Measurements from ENCODE around the gene ZNF408.

ZNF408 gene

GRCh38 chr11:46727952-46728658 is 27.3 kb downstream of the ZNF408 start:
- DNase-seq (ENCODE audit: low spot score), result no peak

DNA sequence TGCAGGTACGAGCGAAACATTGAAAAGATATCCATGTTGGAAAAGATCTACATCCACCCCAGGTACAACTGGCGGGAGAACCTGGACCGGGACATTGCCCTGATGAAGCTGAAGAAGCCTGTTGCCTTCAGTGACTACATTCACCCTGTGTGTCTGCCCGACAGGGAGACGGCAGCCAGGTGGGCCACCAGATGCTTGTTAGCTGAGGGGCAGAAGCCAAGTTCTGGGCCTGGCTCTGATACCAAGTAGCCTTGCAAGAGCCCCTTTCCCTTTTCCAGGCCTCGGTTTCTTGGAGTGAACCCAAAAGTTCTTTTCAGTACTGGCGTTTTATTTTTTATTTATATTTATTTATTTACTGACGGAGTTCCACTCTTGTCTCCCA is 27.8 kb downstream of the ZNF408 start:
- no peak for DNase-seq (ENCODE audit: low spot score)

GRCh38 chr11:46729110-46730027 is 28.5 kb downstream of the ZNF408 start:
- DNase-seq (ENCODE audit: low spot score), result no peak

DNA sequence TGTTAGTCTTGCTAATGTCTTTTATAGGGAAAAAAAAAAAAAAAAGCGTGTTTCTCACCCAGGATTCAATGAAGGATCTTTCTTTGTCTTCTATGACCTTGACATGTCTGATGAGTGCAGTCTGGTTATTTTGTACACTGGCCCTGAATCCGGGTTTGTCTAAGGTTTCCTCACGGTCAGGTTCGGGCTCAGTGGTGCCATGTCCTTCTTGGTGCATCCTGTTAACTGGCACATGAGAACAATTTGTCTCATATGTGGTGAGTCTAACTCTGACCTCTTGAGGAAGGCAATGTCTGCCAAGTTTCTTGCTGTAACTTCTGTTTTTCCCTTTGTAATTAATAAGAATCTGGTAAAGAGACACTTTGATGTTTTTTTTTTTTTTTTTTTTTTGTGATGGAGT is 30.7 kb downstream of the ZNF408 start:
- DNase-seq (ENCODE audit: low spot score), result no peak

DNA sequence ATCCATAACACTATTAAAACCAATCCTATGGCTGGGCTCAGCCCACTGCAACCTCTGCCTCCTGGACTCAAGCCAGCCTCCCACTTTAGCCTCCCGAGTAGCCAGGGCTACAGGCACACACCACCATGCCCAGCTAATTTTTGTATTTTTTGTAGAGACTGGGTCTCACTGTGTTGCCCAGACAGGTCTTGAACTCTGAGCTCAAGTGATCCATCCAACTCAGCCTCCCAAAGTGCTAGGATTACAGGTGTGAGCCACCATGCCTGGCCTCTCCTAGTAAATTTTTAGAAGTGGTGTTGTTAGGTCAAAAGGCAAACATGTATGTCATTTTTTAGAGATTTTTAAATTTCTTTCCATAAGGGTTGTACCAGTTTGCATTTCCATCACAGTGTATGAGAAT is 32.4 kb downstream of the ZNF408 start:
- DNase-seq (ENCODE audit: low spot score), result no peak

DNA sequence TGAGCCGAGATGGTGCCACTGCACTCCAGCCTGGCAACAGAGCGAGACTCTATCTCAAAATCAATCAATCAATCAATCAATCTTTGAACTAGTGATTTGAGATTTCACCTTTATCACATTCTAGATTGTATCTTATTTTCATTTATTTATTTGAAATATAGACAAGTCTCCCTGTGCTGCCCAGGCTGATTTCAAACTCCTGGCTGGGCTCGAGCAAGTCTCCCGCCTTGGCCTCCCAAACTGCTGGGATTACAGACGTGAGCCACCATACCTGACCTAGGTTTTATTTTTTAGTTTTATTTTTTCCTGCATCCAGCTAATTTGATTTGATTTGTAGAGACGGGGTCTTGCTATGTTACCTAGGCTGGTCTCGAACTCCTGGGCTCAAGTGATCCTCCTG is 35.3 kb downstream of the ZNF408 start:
- DNase-seq (ENCODE audit: low spot score), result no peak

- DNase-seq (ENCODE audit: low spot score), result no peak
Measured at GRCh38 chr11:46736615-46737014, 35.8 kb downstream of the ZNF408 start.

GRCh38 chr11:46737699-46738098 is 36.9 kb downstream of the ZNF408 start:
- DNase-seq (ENCODE audit: low spot score), result no peak

- DNase-seq (ENCODE audit: low spot score), result no peak
Measured at GRCh38 chr11:46738887-46739286, 38.1 kb downstream of the ZNF408 start.

DNA sequence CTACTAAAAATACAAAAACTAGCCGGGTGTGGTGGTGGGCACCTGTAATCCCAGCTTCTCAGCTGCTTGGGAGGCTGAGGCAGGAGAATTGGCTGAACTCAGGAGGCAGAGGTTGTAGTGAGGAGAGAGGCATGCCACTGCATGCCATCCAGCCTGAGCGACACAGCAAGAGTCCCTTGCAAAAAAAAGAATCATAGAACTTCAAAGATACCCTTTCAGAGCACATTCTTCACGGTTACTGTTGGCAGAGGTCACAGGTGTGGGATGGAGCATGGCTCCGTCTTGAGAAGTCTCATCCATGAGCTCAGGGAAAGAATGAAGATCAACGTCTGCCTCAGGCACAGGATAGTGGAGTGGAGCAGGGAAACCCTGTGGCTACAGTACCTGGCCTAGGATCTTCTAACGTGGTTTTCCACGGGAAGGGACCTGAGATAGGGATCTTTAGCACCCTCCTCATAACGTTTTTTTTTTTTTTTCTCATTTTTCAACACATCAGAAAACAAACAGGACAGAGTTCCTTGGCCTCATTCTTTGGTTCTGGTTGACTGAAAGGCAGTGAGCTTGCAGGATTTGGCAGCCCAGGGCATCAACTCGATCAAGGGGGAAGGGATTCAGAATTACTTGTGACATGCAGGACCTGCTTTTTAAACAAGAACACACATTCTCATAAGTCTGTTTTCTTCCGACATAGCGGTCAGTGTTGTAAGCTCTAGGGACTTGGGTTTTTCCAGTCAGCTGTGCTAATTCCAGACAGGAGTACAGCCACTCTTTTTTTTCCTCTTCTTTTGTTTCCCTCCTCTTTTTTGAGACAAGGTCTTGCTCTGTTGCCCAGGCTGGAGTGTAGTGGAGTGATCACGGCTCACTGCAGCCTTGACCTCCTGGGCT is 41.0 kb downstream of the ZNF408 start:
- DNase-seq (ENCODE audit: low spot score), result no peak

DNA sequence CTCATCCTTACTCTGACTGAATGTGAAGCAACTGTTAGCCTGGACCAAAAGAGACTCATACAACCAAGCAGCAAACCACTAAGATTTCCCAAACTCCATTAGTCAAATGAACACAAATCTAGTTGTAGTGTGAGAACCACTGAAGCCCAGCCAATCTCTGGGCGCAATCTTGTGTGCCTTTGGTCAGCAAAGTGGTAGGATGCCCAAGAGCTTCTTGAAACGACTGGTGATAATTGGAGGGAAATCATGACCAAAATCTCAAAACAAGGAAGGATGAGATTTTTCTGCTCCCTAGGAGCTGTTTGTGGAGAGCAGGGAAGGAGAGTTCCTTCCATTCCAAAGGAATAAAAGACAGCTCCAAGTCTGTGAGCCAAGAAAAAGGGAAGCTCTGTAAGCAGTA is 42.2 kb downstream of the ZNF408 start:
- no peak for DNase-seq (ENCODE audit: low spot score)

DNA sequence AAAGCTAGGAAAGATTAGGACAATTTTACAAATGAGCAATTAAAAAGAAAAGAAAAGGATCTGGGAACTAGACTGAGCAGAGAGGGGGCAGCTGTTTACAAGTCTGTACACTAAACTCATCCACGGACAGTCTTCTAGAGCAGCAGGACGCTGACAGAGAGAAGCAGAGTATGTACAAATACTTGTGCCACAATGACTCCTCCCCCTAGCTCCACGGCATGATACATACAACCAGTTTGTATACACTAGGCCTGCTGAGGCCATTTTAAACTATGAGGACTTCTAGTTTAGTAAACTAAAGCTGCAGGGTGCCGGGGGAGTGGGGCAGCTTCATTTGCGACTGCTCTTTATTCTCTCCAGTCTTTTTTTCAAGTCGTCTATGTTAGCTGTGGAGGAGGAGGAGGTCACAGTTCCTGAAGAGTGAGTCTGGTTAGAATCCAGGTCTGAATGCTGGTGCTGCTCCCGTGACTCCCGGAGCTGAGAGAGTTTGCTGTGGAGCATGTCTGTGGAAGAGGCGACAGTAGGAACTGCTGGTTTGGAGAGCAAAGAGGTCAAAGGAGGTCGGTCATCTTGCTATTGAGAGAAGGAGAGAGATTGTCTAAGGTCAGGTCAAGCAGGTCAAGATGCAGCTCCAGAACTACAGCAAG is 43.0 kb downstream of the ZNF408 start:
- DNase-seq (ENCODE audit: low spot score), result no peak

- no peak for DNase-seq (ENCODE audit: low spot score)
Measured at GRCh38 chr11:46745328-46745727, 44.5 kb downstream of the ZNF408 start.

- no peak for DNase-seq (ENCODE audit: low spot score)
Measured at GRCh38 chr11:46745995-46746394, 45.2 kb downstream of the ZNF408 start.

DNA sequence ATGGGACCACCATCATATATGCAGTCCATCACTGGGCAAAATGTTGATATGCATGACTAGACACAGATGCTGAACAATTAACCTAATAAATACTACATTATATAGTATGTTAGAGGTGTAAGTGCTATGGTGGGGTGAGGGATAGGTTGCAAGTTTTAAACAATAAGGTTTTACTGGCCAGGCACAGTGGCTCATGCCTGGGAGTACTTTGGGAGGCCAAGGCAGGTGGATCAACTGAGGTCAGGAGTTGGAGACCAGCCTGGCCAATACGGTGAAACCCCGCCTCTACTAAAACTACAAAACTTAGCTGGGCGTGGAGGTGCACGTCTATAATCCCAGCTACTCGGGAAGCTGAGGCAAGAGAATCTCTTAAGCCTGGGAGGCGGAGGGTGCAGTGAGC is 46.3 kb downstream of the ZNF408 start:
- DNase-seq (ENCODE audit: low spot score), result no peak

All from ecto neural progenitor cell (in vitro differentiated cells).